ENCODE measurements around the gene TCF12. TPM values are rescaled to one million over a fixed set of nuclear protein-coding genes. Genes with fewer than 3 reads are reported as not detected.

Gene TCF12
- total and polyA plus RNA-seq, 2 of the 8 experiments (the other 6 are each of a cell fraction or from before 2014, with no cell fraction given), result 85.8 to 101 TPM

DNA sequence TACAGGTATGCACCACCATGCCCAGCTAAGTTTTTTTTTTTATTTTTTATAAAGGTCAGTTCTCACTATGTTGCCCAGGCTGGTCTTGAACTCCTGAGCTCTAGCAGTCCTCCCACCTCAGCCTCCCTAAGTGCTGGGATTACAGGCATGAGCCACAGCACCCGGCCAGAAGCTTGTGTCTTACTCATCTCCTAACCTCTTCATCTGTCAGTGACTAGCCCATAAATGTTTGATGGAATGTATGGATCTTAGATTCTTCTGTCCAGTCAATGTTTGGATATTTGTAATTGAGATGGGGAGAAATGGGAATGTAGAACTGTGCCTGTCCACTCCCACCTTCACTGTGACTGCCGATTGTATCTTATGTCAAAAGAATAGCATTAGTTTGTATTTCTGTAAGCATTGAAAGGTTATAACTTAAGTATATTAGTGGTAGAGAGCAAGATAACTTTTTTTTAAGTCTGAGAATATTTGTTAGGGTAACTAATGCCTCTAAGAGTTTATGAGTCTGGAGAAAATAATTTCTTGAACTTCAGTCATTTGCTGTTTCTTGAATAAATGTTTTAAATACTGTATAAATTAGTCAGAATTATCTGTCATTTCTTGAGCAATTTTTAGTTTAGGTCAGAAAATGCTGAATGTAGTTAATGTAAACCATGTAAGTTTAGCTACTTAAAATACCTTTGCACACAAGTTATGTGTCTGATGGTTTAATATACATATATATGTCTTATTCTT lies 242.5 kb downstream of the TCF12 start:
- 93% methylated on average over 2 of the region's 2 CpGs; no CpG with 5 or more reads in 1 of the 2 experiments for WGBS, 2 experiments (ENCODE audit: extremely low coverage in 1 of 2, insufficient coverage in 1 of 2, insufficient read length in 1 of 2, insufficient replicate concordance in 2 of 2, low coverage in 1 of 2, low lambda C conversion rate in 2 of 2, missing lambda C conversion rate in 1 of 2)
- no peak for FAIRE-seq
- TF ChIP-seq GTF2F1 (IDR thresholded peaks at IDR 0.05; ENCODE audit: borderline replicate concordance, low read depth, low read length) (no peak), SAP30 (IDR thresholded peaks at IDR 0.05; ENCODE audit: insufficient read depth, insufficient replicate concordance, low read length) (no peak), KDM5A (IDR thresholded peaks at IDR 0.05; ENCODE audit: low read length) (no peak), BCL11A (IDR thresholded peaks at IDR 0.05; ENCODE audit: low read depth in 2 of 2, low read length in 2 of 2) (no peak), TBP (IDR thresholded peaks at IDR 0.05; ENCODE audit: low read depth, low read length) (no peak), POU5F1 (IDR thresholded peaks at IDR 0.05; ENCODE audit: low read depth, low read length) (no peak), ASH2L (IDR thresholded peaks at IDR 0.05; ENCODE audit: low read length) (no peak), BRCA1 (IDR thresholded peaks at IDR 0.05; ENCODE audit: low read depth, low read length) (no peak), FOSL1 (IDR thresholded peaks at IDR 0.05; ENCODE audit: insufficient read depth, low read depth, low read length) (no peak), MAFK (IDR thresholded peaks at IDR 0.05; ENCODE audit: low read depth, low read length) (no peak)
- TF ChIP-seq, protein P1, sequence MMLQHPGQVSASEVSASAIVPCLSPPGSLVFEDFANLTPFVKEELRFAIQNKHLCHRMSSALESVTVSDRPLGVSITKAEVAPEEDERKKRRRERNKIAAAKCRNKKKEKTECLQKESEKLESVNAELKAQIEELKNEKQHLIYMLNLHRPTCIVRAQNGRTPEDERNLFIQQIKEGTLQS (IDR thresholded peaks at IDR 0.05; ENCODE audit: insufficient read depth, low read depth, low read length), result no peak

More for the DNA sequence above, 242.5 kb downstream of the TCF12 start:
- H2AK5ac ChIP-seq (ENCODE audit: low read depth, low read length), result no peak overlapping the region
- no peaks in the 10 kb centered on the region for H3K36me3 ChIP-seq (ENCODE audit: control insufficient read depth in 2 of 4, insufficient read depth in 4 of 4, low read length in 3 of 4)
- no peaks in the 10 kb centered on the region for H3K79me1 ChIP-seq (ENCODE audit: low read depth, low read length)
- no peak overlapping the region for H3K4ac ChIP-seq (replicated peaks; ENCODE audit: insufficient read length, low read depth, low read length)
- H3K4me1 ChIP-seq (replicated peaks in 1 of 4; ENCODE audit: control insufficient read depth in 3 of 4, insufficient read depth in 4 of 4, low read length in 3 of 4), result peaks cover 0 to 3% (median 0%) of the 10 kb centered on the region in 4 experiments; a peak in 3 of 7 replicates
- no peak for DNase-seq (ENCODE audit: low read depth in 1 of 2, low spot score in 2 of 2)
- no peak overlapping the region for H3K4me3 ChIP-seq (ENCODE audit: extremely low read depth in 1 of 4, insufficient read depth in 2 of 4, low read depth in 3 of 4, low read length in 4 of 4)
- no peak overlapping the region for H3K14ac ChIP-seq (ENCODE audit: insufficient read length)
- H3K23me2 ChIP-seq (ENCODE audit: low read depth, low read length), result no peaks in the 10 kb centered on the region; the same call in 1 of the 2 replicates
- H3K27me3 ChIP-seq (replicated peaks in 1 of 4; ENCODE audit: control insufficient read depth in 3 of 4, extremely low read depth in 1 of 4, insufficient read depth in 3 of 4, low read length in 3 of 4), result no peaks in the 10 kb centered on the region
- no peak overlapping the region for H3K9ac ChIP-seq (replicated peaks in 1 of 4; ENCODE audit: extremely low read depth in 1 of 4, low read depth in 3 of 4, low read length in 3 of 4)
- ChIA-PET POLR2A (ENCODE audit: partially characterized antibody) (interaction anchor here (0.7 kb wide), 1 partner anchor 12 kb away, joined by 5 read pairs; no protein-coding TSS in a partner anchor), CTCF (ENCODE audit: partially characterized antibody) (interaction anchor here (0.7 to 1.7 kb wide), 3 partner anchors 10 to 150 kb away, joined by 3 to 8 read pairs (median 4); no protein-coding TSS in a partner anchor)
- no peak overlapping the region for H2BK120ac ChIP-seq (replicated peaks; ENCODE audit: low read depth, low read length)
- no peaks in the 10 kb centered on the region for H4K20me1 ChIP-seq (replicated peaks in 1 of 2; ENCODE audit: control insufficient read depth in 1 of 2, insufficient read depth in 2 of 2, low read length in 2 of 2)
- no peak overlapping the region for H2BK5ac ChIP-seq (ENCODE audit: low read depth, low read length)
- no peaks in the 10 kb centered on the region; a peak in 1 of 4 replicates for H3K79me2 ChIP-seq (ENCODE audit: control insufficient read depth in 1 of 2, insufficient read depth in 2 of 2, low read length in 2 of 2)
- no peak overlapping the region for H4K91ac ChIP-seq (replicated peaks; ENCODE audit: insufficient read length, low read length)
- no peak overlapping the region for H2BK12ac ChIP-seq (ENCODE audit: low read depth, low read length)
- no peak overlapping the region for H4K5ac ChIP-seq (ENCODE audit: insufficient read length, low read depth, low read length)
- no peak overlapping the region for H4K8ac ChIP-seq (ENCODE audit: extremely low read depth, insufficient read depth, low read length)
- H2BK20ac ChIP-seq (ENCODE audit: low read length), result no peak overlapping the region
- no peak overlapping the region for H2BK15ac ChIP-seq (ENCODE audit: low read length)
- H2AFZ ChIP-seq (ENCODE audit: low read length), result no peak overlapping the region
- no peaks in the 10 kb centered on the region for H3K9me3 ChIP-seq (ENCODE audit: insufficient read depth in 2 of 2, low read depth in 1 of 2, low read length in 1 of 2)
- H3K23ac ChIP-seq (ENCODE audit: insufficient read length), result no peak overlapping the region
- no peak overlapping the region for H3K56ac ChIP-seq (replicated peaks; ENCODE audit: insufficient read length, low read depth, low read length)
- no peak overlapping the region for H3K18ac ChIP-seq (ENCODE audit: extremely low read depth, low read length)
- H3K27ac ChIP-seq (ENCODE audit: low read depth, low read length), result no peak overlapping the region
- no peak overlapping the region for H3K4me2 ChIP-seq (ENCODE audit: insufficient read depth in 1 of 2, low read depth in 2 of 2, low read length in 2 of 2)
